ENCODE results near the gene OR51E2. TPM values are rescaled to one million over a fixed set of nuclear protein-coding genes. Genes with fewer than 3 reads are reported as not detected.

Gene OR51E2
- total and polyA plus RNA-seq, 2 experiments from 2014 or later: not detected

GRCh38 chr11:4680341-4680740, 17.3 kb downstream of the OR51E2 start (continued):
- no peak for TF ChIP-seq ZNF462 (CRISPR knock-in tag; IDR thresholded peaks at IDR 0.05)

- Histone ChIP-seq H2AFZ (no peak overlapping the region), H3K4me3 (no peak overlapping the region), H3K27me3 (ENCODE audit: insufficient read depth) (no peaks in the 10 kb centered on the region), H3K79me2 (replicated peaks; ENCODE audit: insufficient read depth) (no peaks in the 10 kb centered on the region), H4K20me1 (replicated peaks; ENCODE audit: insufficient read depth) (no peaks in the 10 kb centered on the region), H3K4me2 (no peak overlapping the region), H3K9me2 (ENCODE audit: insufficient read depth) (no peaks in the 10 kb centered on the region), H3K27ac (ENCODE audit: low read depth) (no peak overlapping the region), H3F3A (replicated peaks; ENCODE audit: low read depth) (no peaks in the 10 kb centered on the region), H3K4me1 (ENCODE audit: insufficient read depth) (no peaks in the 10 kb centered on the region), H3K36me3 (ENCODE audit: insufficient read depth) (no peaks in the 10 kb centered on the region)
- H3K27ac Mint-ChIP-seq: no peak overlapping the region
- H3K4me3 Mint-ChIP-seq: no peak overlapping the region
- H3K36me3 Mint-ChIP-seq (ENCODE audit: low read depth): no peaks in the 10 kb centered on the region
- H3K27me3 Mint-ChIP-seq (ENCODE audit: insufficient read depth, low read depth, poor library complexity): peaks cover 3% of the 10 kb centered on the region
- DNase-seq (ENCODE audit: low spot score): no peak
- no peak for TF ChIP-seq ZNF114 (CRISPR knock-in tag; IDR thresholded peaks at IDR 0.05)
- no peak for TF ChIP-seq JUNB (IDR thresholded peaks at IDR 0.05; ENCODE audit: unreplicated experiment)
- H3K9me3 Mint-ChIP-seq: no peaks in the 10 kb centered on the region
- H3K4me1 Mint-ChIP-seq: no peaks in the 10 kb centered on the region; the same call in 2 of the 3 replicates
- no peak for ATAC-seq
Measured at GRCh38 chr11:4677948-4678347, 19.7 kb downstream of the OR51E2 start.

- Histone ChIP-seq H3K4me1 (ENCODE audit: insufficient read depth) (no peaks in the 10 kb centered on the region), H3K79me2 (replicated peaks; ENCODE audit: insufficient read depth) (no peaks in the 10 kb centered on the region), H3K36me3 (ENCODE audit: insufficient read depth) (no peaks in the 10 kb centered on the region), H3K27me3 (ENCODE audit: insufficient read depth) (no peaks in the 10 kb centered on the region), H3F3A (replicated peaks; ENCODE audit: low read depth) (no peaks in the 10 kb centered on the region), H3K4me2 (no peak overlapping the region), H3K4me3 (no peak overlapping the region), H3K9me2 (ENCODE audit: insufficient read depth) (no peaks in the 10 kb centered on the region), H4K20me1 (replicated peaks; ENCODE audit: insufficient read depth) (no peaks in the 10 kb centered on the region), H3K27ac (ENCODE audit: low read depth) (no peak overlapping the region), H2AFZ (peak overlapping the region; percentile 38; the same call in 1 of the 2 replicates)
- no peaks in the 10 kb centered on the region for H3K9me3 Mint-ChIP-seq
- no peak for ATAC-seq
- H3K27me3 Mint-ChIP-seq (ENCODE audit: insufficient read depth, low read depth, poor library complexity): peaks cover 3% of the 10 kb centered on the region
- no peaks in the 10 kb centered on the region for H3K4me1 Mint-ChIP-seq
- H3K4me3 Mint-ChIP-seq: no peak overlapping the region
- H3K27ac Mint-ChIP-seq: no peak overlapping the region
- DNase-seq (ENCODE audit: low spot score): no peak
- H3K36me3 Mint-ChIP-seq (ENCODE audit: low read depth): no peaks in the 10 kb centered on the region
- TF ChIP-seq CREB1 (CRISPR knock-in tag; IDR thresholded peaks at IDR 0.05; ENCODE audit: low read depth) (no peak), ZNF331 (CRISPR knock-in tag; IDR thresholded peaks at IDR 0.05; ENCODE audit: low read depth) (no peak), ZNF462 (CRISPR knock-in tag; IDR thresholded peaks at IDR 0.05) (no peak)
Measured at GRCh38 chr11:4673781-4674180, 23.9 kb downstream of the OR51E2 start.

Measured in GM23338 (cell line).